H1 (cell line): Measurements from ENCODE around the gene LGI4. TPM values are rescaled to one million over a fixed set of nuclear protein-coding genes. Genes with fewer than 3 reads are reported as not detected.
A peak's percentile ranks its signal among the peaks of the same experiment; 100 is the strongest.

ENCODE experiments used
- CTCF ChIA-PET: fragments of 300-600 bp; sonication (Branson Sonifier 250); formaldehyde crosslinking; loops from one replicate; lab custom pipeline; 2021; ENCODE audit not compliant: partially characterized antibody; lab: Charles Lee
- POLR2A ChIA-PET: fragments of 300-600 bp; sonication (Branson Sonifier 250); formaldehyde crosslinking; loops from one replicate; lab custom pipeline; 2021; ENCODE audit warnings: inconsistent platforms; ENCODE audit not compliant: partially characterized antibody; lab: Charles Lee
- DNase-seq, 2 experiments: peaks; one replicate each; pipeline versions ENCODE4 v3.0.0 to v3.0.0-alpha.2; 2010 to 2022; ENCODE audit warnings: low spot score in 2 of 2, low read depth in 1 of 2, mixed read lengths in 1 of 2
- FAIRE-seq: peaks from 2 replicates; lab custom pipeline; 2011; peaks lifted over from hg19 to GRCh38; lab: Jason Lieb, UNC
- H2AFZ ChIP-seq: 2 replicates; pipeline ENCODE4 v1.8.1; 2012; ENCODE audit warnings: low read length, inconsistent platforms
- H2AK5ac ChIP-seq: 2 replicates; pipeline ENCODE4 v1.6.1; 2013; ENCODE audit warnings: low read depth, low read length
- H2BK120ac ChIP-seq: replicated peaks from 2 replicates; pipeline ENCODE3; 2013; ENCODE audit warnings: low read depth, low read length, inconsistent platforms
- H2BK12ac ChIP-seq: 2 replicates; pipeline ENCODE4 v1.6.1; 2013; ENCODE audit warnings: low read depth, low read length
- H2BK15ac ChIP-seq: 2 replicates; pipeline ENCODE4 v1.6.1; 2013; ENCODE audit warnings: low read length
- H2BK20ac ChIP-seq: 2 replicates; pipeline ENCODE4 v1.6.1; 2013; ENCODE audit warnings: low read length
- H2BK5ac ChIP-seq: 2 replicates; pipeline ENCODE4 v1.6.1; 2013; ENCODE audit warnings: low read depth, low read length
- H3K14ac ChIP-seq: 2 replicates; pipeline ENCODE4 v1.6.1; 2013; ENCODE audit warnings: inconsistent platforms; ENCODE audit not compliant: insufficient read length
- H3K18ac ChIP-seq: 2 replicates; pipeline ENCODE4 v1.6.1; 2013; ENCODE audit warnings: low read length; ENCODE audit errors: extremely low read depth
- H3K23ac ChIP-seq: 2 replicates; pipeline ENCODE4 v1.6.1; 2013; ENCODE audit warnings: inconsistent platforms; ENCODE audit not compliant: insufficient read length
- H3K23me2 ChIP-seq: 2 replicates; pipeline ENCODE4 v1.6.1; 2013; ENCODE audit warnings: low read depth, low read length
- H3K27ac ChIP-seq: 2 replicates; pipeline ENCODE4 v1.6.1; 2011; ENCODE audit warnings: low read depth, low read length, inconsistent platforms
- H3K27me3 ChIP-seq, 4 experiments: replicated peaks in 1 of 4; 1 replicate in 1 of 4; 2 replicates in 3 of 4; pipeline versions ENCODE4 v1.6.1 to v1.8.1; 2011 to 2013; ENCODE audit warnings: low read length in 3 of 4, mild to moderate bottlenecking in 3 of 4, inconsistent platforms in 2 of 4, mixed read lengths in 2 of 4, moderate library complexity in 1 of 4; ENCODE audit not compliant: control insufficient read depth in 3 of 4, insufficient read depth in 3 of 4; ENCODE audit errors: extremely low read depth in 1 of 4
- H3K36me3 ChIP-seq, 4 experiments: 2 replicates each; pipeline versions ENCODE4 v1.6.1 to v1.8.1; 2011 to 2013; ENCODE audit warnings: mild to moderate bottlenecking in 4 of 4, low read length in 3 of 4, moderate library complexity in 2 of 4, control low read depth in 1 of 4, inconsistent platforms in 1 of 4; ENCODE audit not compliant: insufficient read depth in 4 of 4, control insufficient read depth in 2 of 4
- H3K4ac ChIP-seq: replicated peaks from 2 replicates; pipeline ENCODE3; 2013; ENCODE audit warnings: low read length, low read depth, mixed read lengths, inconsistent platforms; ENCODE audit not compliant: insufficient read length
- H3K4me1 ChIP-seq, 4 experiments: replicated peaks in 1 of 4; 1 replicate in 1 of 4; 2 replicates in 3 of 4; pipeline versions ENCODE4 v1.6.1 to v1.8.1; 2011 to 2013; ENCODE audit warnings: low read length in 3 of 4, inconsistent platforms in 2 of 4, mixed read lengths in 1 of 4; ENCODE audit not compliant: insufficient read depth in 4 of 4, control insufficient read depth in 3 of 4
- H3K4me2 ChIP-seq, 2 experiments: 2 replicates each; pipeline versions ENCODE4 v1.6.1 to v1.8.1; 2011 to 2013; ENCODE audit warnings: low read depth in 2 of 2, low read length in 2 of 2, control low read depth in 1 of 2, inconsistent platforms in 1 of 2, mild to moderate bottlenecking in 1 of 2; ENCODE audit not compliant: insufficient read depth in 1 of 2
- H3K4me3 ChIP-seq, 4 experiments: fragments of 200-600, 300-600 bp in 1 of 4; sonication (generic), shearing (Covaris generic), sonication (Bioruptor Twin) in 1 of 4; 2 replicates each; pipeline versions ENCODE4 v1.5.1 to v1.8.1; 2011 to 2016; ENCODE audit warnings: low read length in 4 of 4, low read depth in 3 of 4, control low read depth in 2 of 4, inconsistent platforms in 2 of 4, mild to moderate bottlenecking in 2 of 4, mixed read lengths in 1 of 4, moderate library complexity in 1 of 4; ENCODE audit not compliant: insufficient read depth in 2 of 4; ENCODE audit errors: extremely low read depth in 1 of 4
- H3K56ac ChIP-seq: replicated peaks from 2 replicates; pipeline ENCODE3; 2013; ENCODE audit warnings: low read depth, mild to moderate bottlenecking, mixed read lengths, low read length, inconsistent platforms; ENCODE audit not compliant: insufficient read length
- H3K79me1 ChIP-seq: 2 replicates; pipeline ENCODE4 v1.6.1; 2013; ENCODE audit warnings: low read depth, low read length, control low read depth
- H3K79me2 ChIP-seq, 2 experiments: 2 replicates each; pipeline versions ENCODE4 v1.6.1 to v1.8.1; 2012 to 2013; ENCODE audit warnings: low read length in 2 of 2, mild to moderate bottlenecking in 2 of 2, inconsistent platforms in 1 of 2; ENCODE audit not compliant: insufficient read depth in 2 of 2, control insufficient read depth in 1 of 2
- H3K9ac ChIP-seq, 4 experiments: replicated peaks in 1 of 4; 1 replicate in 1 of 4; 2 replicates in 3 of 4; pipeline versions ENCODE4 v1.6.1 to v1.8.1; 2011 to 2013; ENCODE audit warnings: low read depth in 3 of 4, low read length in 3 of 4, control low read depth in 2 of 4, mild to moderate bottlenecking in 2 of 4, moderate library complexity in 2 of 4, inconsistent platforms in 1 of 4; ENCODE audit errors: extremely low read depth in 1 of 4
- H3K9me3 ChIP-seq, 2 experiments: 2 replicates each; pipeline versions ENCODE4 v1.6.1 to v1.8.1; 2012 to 2013; ENCODE audit warnings: mild to moderate bottlenecking in 2 of 2, moderate library complexity in 2 of 2, control low read depth in 1 of 2, inconsistent platforms in 1 of 2, low read depth in 1 of 2, low read length in 1 of 2, mixed read lengths in 1 of 2; ENCODE audit not compliant: insufficient read depth in 2 of 2
- H4K20me1 ChIP-seq, 2 experiments: replicated peaks in 1 of 2; 2 replicates each; pipeline versions ENCODE3 to v1.8.1; 2011 to 2013; ENCODE audit warnings: inconsistent platforms in 2 of 2, low read length in 2 of 2, mild to moderate bottlenecking in 1 of 2; ENCODE audit not compliant: insufficient read depth in 2 of 2, control insufficient read depth in 1 of 2
- H4K5ac ChIP-seq: 2 replicates; pipeline ENCODE4 v1.6.1; 2013; ENCODE audit warnings: low read length, low read depth, mixed read lengths, inconsistent platforms; ENCODE audit not compliant: insufficient read length
- H4K8ac ChIP-seq: 2 replicates; pipeline ENCODE4 v1.8.0; 2013; ENCODE audit warnings: mild to moderate bottlenecking, moderate library complexity, low read length, inconsistent platforms; ENCODE audit not compliant: insufficient read depth; ENCODE audit errors: extremely low read depth
- H4K91ac ChIP-seq: replicated peaks from 2 replicates; pipeline ENCODE3; 2013; ENCODE audit warnings: low read length, mixed read lengths, inconsistent platforms; ENCODE audit not compliant: insufficient read length
- CBX5 ChIP-seq: fragments of 300-800, 300-1000 bp; sonication (generic); IDR thresholded peaks from 2 replicates; pipeline ENCODE4 v1.7.1; 2016; ENCODE audit warnings: antibody characterized with exemption, low read length, low read depth
- CEBPB ChIP-seq: IDR thresholded peaks from 2 replicates; pipeline ENCODE4 v1.6.1; 2012; ENCODE audit warnings: low read depth, low read length
- CHD1 ChIP-seq: IDR thresholded peaks from 2 replicates; pipeline ENCODE4 v1.6.1; 2012; ENCODE audit warnings: low read depth, low read length, improper control_type of control experiment
- KDM4A ChIP-seq: IDR thresholded peaks from one replicate; pipeline ENCODE4 v1.7.1; 2012; ENCODE audit warnings: low read depth, mild to moderate bottlenecking, moderate library complexity, low read length, inconsistent platforms; ENCODE audit not compliant: severe bottlenecking
- RNF2 ChIP-seq: fragments of 200-900, 300-1000 bp; sonication (generic); IDR thresholded peaks from 2 replicates; pipeline ENCODE4 v1.7.1; 2016; ENCODE audit warnings: borderline replicate concordance, low read depth, mild to moderate bottlenecking, antibody characterized with exemption, low read length; ENCODE audit not compliant: poor library complexity, severe bottlenecking; ENCODE audit errors: missing control alignments
- SIN3A ChIP-seq, 2 experiments: IDR thresholded peaks in 1 of 2; conservative IDR thresholded peaks in 1 of 2; 2 replicates each; pipeline ENCODE4 v1.6.1; 2011 to 2012; ENCODE audit warnings: low read length in 2 of 2, improper control_type of control experiment in 1 of 2, low read depth in 1 of 2, mild to moderate bottlenecking in 1 of 2
- SP1 ChIP-seq: IDR thresholded peaks from 2 replicates; pipeline ENCODE4 v1.6.1; 2011; ENCODE audit warnings: low read depth, low read length
- TBP ChIP-seq: IDR thresholded peaks from 2 replicates; pipeline ENCODE4 v1.6.1; 2011; ENCODE audit warnings: low read depth, low read length, improper control_type of control experiment
- TEAD4 ChIP-seq: IDR thresholded peaks from 2 replicates; pipeline ENCODE4 v1.6.1; 2012; ENCODE audit warnings: low read depth, low read length, inconsistent platforms, mixed read lengths
- YY1 ChIP-seq: IDR thresholded peaks from 2 replicates; pipeline ENCODE4 v1.6.1; 2011; ENCODE audit warnings: low read depth, mild to moderate bottlenecking, low read length
- WGBS, 2 experiments: shearing (Covaris generic) in 1 of 2; methylation state at CpG; one replicate each; pipeline versions ENCODE4 v1.1.6 to v1.1.7; 2013 to 2015; ENCODE audit warnings: low lambda C conversion rate in 2 of 2, mixed read lengths in 2 of 2, inconsistent platforms in 1 of 2, low coverage in 1 of 2, missing lambda C conversion rate in 1 of 2; ENCODE audit not compliant: insufficient replicate concordance in 2 of 2, insufficient coverage in 1 of 2, insufficient read length in 1 of 2; ENCODE audit errors: extremely low coverage in 1 of 2, missing lambda C conversion rate in 1 of 2; 5-methylcytosine and 5-hydroxymethylcytosine counted together
- polyA plus RNA-seq, 7 experiments: library from polyadenylated mRNA; depleted of rRNA in 3 of 7; stranded (reverse) in 5 of 7; unstranded in 2 of 7; fragments of >200 nt in 5 of 7; fragments of 200-250 nt in 2 of 7; gene quantifications; 1 replicate in 5 of 7; 2 replicates in 1 of 7; 4 replicates in 1 of 7; pipeline versions ENCODE4 v1.2.1 to v1.2.3, GENCODE V29; 2011 to 2013; ENCODE audit warnings: missing spikeins in 2 of 7, mixed read lengths in 2 of 7
- total RNA-seq: library from RNA; stranded (reverse); fragmentation: NEBNext Ultra II Directional; extraction: Animal tissue kit (Norgen Biotek cat#: 25700); gene quantifications from 2 replicates; pipeline ENCODE4 v1.2.1, GENCODE V29; 2021
- TF ChIP-seq, protein P1 (sequence below): IDR thresholded peaks from 2 replicates; pipeline ENCODE4 v1.6.1; 2011; ENCODE audit warnings: low read length, improper control_type of control experiment

LGI4 gene
- total and polyA plus RNA-seq, 2 of the 8 experiments (the other 6 are each of a cell fraction or from before 2014, with no cell fraction given), result 2.0 to 8.2 TPM

DNA sequence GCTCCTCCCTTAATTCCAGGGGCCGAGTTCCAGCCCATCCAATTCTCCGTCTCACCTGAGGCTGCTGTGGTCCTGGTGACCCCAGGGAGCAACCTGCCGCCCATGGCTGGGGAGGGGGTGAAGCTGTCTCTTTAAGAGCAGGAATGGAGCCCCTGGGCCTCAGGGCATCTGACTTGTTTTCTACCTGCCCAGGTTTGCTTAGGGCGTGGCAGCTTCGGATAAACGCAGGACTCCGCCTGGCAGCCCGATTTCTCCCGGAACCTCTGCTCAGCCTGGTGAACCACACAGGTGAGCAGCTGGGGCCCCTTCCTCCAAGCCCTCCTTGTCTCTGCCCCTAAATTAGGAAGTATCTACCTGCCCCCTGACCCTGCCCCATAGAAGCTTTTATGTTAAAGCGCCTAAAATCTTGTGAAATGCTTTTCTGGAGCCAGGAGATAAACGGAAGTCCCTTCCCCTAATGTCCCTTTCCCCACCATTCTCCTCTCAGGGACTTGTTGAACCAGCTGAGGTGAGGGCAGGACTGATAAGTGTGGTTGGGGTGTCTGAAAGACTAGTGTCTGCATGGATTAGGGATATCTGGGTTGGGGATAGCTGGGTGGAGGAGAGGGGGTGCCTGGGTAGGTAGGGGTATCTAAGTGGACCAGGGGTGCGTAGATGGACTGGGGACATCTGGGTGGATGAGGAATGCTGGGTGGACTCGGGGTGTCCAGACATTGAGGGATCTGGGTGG, 18.6 kb downstream of the LGI4 start:
- H4K8ac ChIP-seq, result no peak overlapping the region; the same call in 1 of the 2 replicates
- no peak overlapping the region; the same call in 1 of the 2 replicates for H3K18ac ChIP-seq
- H2AK5ac ChIP-seq, result no peak overlapping the region
- 89% methylated on average over 13 of the region's 13 CpGs; no CpG with 5 or more reads in 1 of the 2 experiments for WGBS, 2 experiments
- no peak overlapping the region for H3K27ac ChIP-seq
- H2BK5ac ChIP-seq, result no peak overlapping the region
- H3K4ac ChIP-seq, result no peak overlapping the region
- peak overlapping the region; percentile 60; the same call in 1 of the 2 replicates for H2BK12ac ChIP-seq
- H4K20me1 ChIP-seq, result no peaks in the 10 kb centered on the region
- H3K23ac ChIP-seq, result no peak overlapping the region
- no peak overlapping the region for H2BK15ac ChIP-seq
- H4K5ac ChIP-seq, result no peak overlapping the region
- H3K4me3 ChIP-seq, result no peak overlapping the region
- H2BK120ac ChIP-seq, result no peak overlapping the region
- H3K4me1 ChIP-seq, result peaks cover 0 to 20% (median 14%) of the 10 kb centered on the region in 4 experiments; a peak in 6 of 7 replicates
- H3K79me2 ChIP-seq, result no peaks in the 10 kb centered on the region
- ChIA-PET POLR2A (interaction anchor here (0.5 to 1.8 kb wide), 9 partner anchors 10 to 53 kb away, joined by 3 to 7 read pairs (median 4); partner anchors contain the start of gene FXYD7), CTCF (interaction anchor here (1.0 to 6.9 kb wide), 18 partner anchors 8 to 201 kb away, joined by 3 to 154 read pairs (median 6); partner anchors contain the start of genes FXYD1, FXYD5, FXYD7 and LGI4)
- H3K4me2 ChIP-seq, result no peak overlapping the region
- H4K91ac ChIP-seq, result no peak overlapping the region
- no peak overlapping the region for H3K56ac ChIP-seq
- H3K9ac ChIP-seq, result no peak overlapping the region
- no peaks in the 10 kb centered on the region for H3K36me3 ChIP-seq
- H3K79me1 ChIP-seq, result no peaks in the 10 kb centered on the region
- no peak overlapping the region for H2AFZ ChIP-seq
- no peak overlapping the region for H3K14ac ChIP-seq
- no peak for FAIRE-seq
- no peak for DNase-seq
- no peaks in the 10 kb centered on the region for H3K23me2 ChIP-seq
- peaks cover 0 to 2% (median 0%) of the 10 kb centered on the region in 4 experiments; a peak in 1 of 7 replicates for H3K27me3 ChIP-seq
- no peak overlapping the region for H2BK20ac ChIP-seq
- H3K9me3 ChIP-seq, result no peaks in the 10 kb centered on the region
- TF ChIP-seq TBP, result no peak
- no peak for TF ChIP-seq RNF2
- no peak for TF ChIP-seq KDM4A
- no peak for TF ChIP-seq CHD1
- TF ChIP-seq CBX5, result no peak
- TF ChIP-seq, protein P1, sequence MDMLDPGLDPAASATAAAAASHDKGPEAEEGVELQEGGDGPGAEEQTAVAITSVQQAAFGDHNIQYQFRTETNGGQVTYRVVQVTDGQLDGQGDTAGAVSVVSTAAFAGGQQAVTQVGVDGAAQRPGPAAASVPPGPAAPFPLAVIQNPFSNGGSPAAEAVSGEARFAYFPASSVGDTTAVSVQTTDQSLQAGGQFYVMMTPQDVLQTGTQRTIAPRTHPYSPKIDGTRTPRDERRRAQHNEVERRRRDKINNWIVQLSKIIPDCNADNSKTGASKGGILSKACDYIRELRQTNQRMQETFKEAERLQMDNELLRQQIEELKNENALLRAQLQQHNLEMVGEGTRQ, result no peak
- TF ChIP-seq SP1, result no peak
- TF ChIP-seq TEAD4, result no peak
- no peak for TF ChIP-seq YY1
- TF ChIP-seq CEBPB, result no peak
- no peak for TF ChIP-seq SIN3A (conservative IDR thresholded peaks at IDR 0.05 in 1 of 2, IDR thresholded peaks at IDR 0.05 in 1 of 2; ENCODE audit: low read depth in 1 of 2, low read length in 2 of 2)
